M059J (cell line): Measurements from ENCODE around the gene ESPNL. TPM values are rescaled to one million over a fixed set of nuclear protein-coding genes. Genes with fewer than 3 reads are reported as not detected.
A peak's percentile ranks its signal among the peaks of the same experiment; 100 is the strongest.
"Not testable (repeated sequence)": the region's sequence is repeated elsewhere in the genome, so short reads cannot be mapped to it uniquely, and the experiment has no call there.

Experiments used
- DNase-seq: peaks from one replicate; pipeline ENCODE4 v3.0.0-alpha.2; 2012; ENCODE audit warnings: low read depth
- total RNA-seq: library from RNA; depleted of rRNA; stranded (reverse); fragments of >200 nt; shearing (Covaris generic); gene quantifications from 2 replicates; pipeline ENCODE4 v1.2.3, GENCODE V29; 2014

The ESPNL gene
- total RNA-seq, 1 experiment from 2014 or later: not detected

DNA sequence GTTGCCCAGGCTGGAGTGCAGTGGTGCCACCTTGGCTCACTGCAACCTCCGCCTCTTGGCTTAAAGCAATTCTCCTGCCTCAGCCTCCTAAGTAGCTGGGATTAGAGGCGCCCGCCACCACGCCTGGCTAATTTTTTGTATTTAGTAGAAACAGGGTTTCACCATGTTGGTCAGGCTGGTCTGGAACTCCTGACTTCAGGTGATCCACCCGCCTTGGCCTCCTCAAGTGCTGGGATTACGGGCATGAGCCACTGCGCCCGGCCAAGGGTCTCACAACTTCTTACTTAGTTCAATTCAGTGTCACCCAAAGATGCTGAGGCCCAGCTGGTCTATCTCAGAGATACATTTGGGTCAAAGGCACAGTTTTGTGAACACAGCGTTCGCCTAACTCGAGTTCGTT is 15.6 kb downstream of the ESPNL start:
- DNase-seq: not testable (repeated sequence)

DNA sequence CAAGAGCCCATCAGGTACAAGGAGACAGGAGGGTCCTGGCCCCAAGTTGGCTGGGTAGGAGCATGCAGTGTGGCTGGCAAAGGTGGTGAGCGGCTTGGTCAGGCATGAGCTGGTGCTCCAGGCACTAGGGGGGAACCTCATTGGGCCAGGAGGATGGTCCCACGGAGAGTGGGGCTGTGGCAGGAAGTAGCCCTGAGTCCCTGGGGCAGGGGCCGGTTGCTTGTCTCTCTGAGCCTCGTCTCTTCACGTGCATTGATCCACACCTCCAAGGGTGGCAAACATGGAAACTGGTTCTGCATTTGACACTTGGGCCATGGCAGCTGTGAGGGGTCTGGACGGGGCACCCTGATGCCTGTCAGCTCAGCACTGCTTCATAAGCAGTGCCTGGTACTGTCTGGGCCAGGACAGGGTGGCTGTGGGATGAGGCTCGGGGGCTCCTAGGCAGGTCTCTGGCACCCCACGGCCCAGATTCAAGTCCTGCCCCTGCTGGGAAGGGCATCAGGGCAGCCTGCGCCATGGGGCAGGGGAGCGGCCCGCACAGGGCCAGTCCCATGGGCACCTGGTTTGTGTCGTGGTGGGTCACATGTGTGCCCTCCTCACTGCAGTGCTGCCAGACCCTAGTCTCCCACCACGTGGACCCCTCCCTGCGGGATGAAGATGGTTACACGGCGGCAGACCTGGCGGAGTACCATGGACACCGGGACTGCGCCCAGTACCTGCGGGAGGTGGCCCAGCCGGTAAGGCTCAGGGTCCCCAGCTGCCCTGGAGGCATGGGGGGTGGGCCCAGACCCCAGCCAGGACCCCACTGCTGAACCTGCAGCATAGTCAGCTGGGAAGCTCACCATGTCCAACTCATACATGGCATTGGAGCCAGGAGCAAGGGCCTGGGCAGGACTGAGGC is 16.4 kb downstream of the ESPNL start:
- DNase-seq: no peak

DNA sequence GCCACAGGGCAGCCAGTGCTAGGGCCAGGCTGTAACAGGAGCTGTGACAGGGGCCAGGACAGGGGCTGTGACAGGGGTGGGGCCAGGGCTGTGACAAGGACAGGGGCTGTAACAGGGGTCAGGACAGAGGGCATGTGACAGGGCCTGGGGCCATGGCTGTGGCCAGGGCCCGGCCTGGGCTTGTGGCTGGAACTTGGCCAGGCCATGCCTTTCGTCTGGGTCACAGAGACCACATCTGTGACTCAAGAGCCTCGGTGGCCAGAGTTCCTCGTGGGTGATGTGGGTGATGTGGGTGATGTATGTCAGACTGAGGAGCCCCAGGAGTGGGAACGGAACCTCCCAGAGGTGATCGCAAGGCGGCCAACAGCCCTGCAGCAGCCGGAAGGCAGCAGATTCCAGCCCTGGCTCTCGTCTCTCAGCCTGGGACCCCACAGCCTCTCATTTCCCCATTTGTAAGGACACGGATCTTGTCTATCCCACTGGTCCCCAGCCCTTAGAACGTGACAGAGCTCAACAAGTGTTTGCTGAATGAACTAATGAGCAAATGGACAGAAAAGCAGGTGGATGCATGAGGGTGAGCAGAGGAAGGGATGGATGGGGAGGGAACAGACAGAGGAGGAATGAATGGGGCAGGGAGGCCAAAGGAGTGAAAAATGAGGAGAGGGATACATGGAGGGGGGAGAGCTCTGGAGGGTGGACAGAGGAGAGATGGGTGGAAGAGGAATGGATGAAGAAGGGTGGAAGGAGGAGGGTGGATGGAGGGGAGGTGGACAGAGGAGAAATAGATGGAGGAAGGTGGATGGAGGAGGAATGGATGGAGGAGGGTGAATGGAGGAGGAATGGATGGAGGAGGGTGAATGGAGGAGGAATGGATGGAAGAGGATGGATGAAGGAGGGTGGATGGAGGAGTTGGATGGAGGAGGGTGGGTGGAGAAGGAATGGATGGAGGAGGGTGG is 17.3 kb downstream of the ESPNL start:
- DNase-seq: peak; percentile 73

DNA sequence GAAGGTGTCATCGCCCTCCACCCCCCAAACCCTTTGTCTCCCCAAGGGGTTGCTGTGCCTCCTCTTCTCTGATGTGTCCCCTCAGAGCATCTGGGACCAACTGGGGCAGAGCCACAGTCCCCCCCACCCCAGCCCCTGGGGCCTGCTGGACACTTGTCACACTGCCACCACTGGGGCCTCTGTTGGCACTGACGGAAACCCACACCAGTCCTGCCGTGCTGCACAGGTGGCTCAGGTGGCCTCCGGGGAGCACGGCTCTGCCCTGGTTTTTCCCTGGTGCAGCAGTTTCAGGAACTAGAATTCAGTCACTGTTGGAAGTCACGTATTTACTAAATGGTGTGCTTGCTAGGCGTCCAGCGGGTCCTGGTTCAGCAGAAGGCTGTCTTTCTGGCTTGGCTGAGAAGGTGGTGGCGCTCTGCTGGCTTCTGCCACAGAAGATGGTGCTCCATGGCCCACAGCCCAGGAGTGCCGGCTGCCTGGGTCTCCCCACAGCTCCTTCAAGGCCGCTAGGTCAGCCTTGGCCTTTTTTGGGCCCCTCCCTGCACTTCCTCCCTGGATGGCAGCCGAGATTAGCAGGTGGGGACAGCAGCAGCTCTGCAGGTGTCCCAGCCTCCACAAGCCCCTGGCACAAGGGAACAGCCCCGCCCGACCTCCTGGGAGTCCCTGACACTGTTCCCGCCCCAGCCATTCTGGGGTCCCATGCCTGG is 19.8 kb downstream of the ESPNL start:
- DNase-seq: no peak

DNA sequence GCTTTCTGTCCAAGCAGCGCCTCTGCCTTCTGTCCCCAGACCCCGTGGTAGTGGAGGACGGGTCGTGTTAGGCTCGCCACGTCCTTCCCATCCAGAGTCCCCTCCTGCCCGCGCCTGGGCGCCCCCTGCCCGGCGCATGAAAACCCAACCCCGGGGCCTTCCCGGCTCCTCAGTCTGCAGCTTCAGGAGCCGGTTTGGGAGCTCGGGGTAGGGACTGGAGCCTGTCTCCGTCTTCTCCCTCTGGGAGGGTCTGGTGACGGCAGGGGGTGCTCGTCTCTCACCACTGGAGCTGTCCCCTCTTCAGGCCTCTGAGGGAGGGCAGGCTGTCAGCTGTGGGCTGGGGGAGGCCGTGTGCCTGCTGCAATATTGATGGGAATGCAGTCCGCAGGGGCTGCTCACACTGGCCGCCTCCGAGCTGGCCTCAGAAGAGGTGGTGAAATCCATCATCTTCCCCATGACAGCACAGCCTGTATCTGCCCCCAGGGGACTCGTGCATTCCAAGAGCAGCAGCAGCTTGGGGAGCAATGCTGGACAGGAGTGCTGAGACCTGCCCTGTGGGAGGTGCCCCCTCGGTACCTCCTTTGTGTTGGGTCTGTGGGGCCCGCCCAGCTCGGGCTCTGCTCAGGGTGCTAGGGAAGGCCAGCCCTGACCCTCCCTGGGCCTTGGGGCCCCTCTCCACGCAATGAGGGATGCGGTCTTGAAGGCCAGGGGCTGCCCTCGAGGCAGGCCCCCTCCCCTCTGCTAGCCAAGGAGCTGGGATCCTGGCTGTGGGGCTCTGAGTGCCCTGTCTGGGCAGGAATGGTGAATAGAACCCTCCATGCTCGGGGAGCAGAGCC is 20.5 kb downstream of the ESPNL start:
- peak; percentile 37 for DNase-seq

DNA sequence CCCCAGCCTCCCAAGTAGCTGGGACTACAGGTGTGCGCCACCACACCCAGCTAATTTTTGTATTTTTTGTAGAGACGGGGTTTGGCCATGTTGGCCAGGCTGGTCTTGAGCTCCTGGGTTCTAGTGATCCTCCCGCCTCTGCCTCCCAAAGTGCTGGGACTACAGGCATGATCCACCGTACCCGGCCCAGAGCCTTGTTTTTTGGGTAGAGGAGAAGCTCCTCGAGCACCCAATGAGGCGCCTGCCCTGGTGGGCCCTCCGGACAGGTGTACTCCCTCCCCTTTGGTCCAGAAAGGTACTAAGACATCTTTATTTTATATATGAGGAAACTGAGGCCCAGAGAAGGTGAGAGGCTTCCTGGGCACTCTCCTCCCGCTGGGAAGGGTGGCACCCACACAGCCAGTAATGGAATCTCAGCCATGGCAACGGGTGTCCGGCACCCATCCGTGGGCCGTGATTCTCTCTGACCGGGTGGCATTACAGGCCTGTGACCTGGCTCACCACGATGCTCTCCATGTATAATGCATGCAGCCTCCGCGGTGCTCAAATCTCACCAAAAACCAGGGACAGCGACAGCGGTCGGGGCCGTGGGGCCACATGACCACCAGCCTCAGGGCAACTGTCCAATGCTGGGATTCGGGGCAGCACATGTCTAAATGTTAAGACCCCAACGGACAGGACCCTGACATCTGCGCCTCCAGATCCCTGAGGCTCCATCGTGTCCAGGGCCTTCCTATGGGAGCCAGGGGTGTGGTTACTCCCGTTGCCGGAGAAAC is 21.6 kb downstream of the ESPNL start:
- no peak for DNase-seq

DNA sequence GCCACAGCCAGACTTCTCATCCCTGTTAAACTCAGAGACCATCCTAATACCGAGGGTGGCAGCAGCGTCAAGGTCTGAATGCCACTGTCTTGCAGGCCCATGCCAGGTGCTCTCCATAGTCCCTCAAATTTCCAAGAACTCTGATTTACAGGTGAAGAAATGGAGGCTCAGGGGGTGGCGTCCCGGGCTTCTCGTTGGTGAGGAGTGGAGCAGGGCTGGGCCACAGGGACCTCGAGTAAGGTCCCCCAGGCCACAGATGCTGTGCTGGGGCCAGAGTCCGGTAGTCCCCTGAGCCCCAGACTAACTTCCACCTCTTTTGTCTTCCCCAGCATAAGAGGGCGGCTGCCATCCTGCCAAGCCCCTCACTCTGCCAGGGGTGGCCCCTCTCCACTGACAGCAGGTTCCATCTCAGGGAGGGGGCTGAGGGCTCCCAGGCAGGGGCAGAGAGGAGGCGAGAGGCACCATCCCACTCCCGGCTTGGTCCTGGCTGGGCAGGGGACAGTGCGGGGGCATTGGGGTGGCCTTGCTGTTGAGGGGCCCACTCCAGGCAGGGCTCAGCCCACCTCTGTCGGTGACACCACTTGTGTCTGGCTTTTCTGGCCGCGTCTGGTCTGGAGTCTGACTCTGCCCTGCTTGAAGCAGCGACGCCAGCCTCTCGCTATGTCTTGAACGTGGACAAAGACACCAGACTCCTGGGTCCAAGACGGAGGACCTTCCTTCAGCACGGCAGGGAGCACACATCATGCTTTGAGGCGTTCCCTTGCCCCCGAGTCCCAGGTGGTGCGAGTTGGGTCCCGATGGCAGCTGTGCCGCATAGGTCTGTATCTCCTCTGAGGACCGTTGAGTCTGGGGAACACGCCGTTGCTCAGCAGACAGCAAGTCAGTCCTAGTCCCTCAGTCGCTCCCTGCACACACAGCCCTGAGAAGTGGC is 22.4 kb downstream of the ESPNL start:
- DNase-seq: no peak

DNA sequence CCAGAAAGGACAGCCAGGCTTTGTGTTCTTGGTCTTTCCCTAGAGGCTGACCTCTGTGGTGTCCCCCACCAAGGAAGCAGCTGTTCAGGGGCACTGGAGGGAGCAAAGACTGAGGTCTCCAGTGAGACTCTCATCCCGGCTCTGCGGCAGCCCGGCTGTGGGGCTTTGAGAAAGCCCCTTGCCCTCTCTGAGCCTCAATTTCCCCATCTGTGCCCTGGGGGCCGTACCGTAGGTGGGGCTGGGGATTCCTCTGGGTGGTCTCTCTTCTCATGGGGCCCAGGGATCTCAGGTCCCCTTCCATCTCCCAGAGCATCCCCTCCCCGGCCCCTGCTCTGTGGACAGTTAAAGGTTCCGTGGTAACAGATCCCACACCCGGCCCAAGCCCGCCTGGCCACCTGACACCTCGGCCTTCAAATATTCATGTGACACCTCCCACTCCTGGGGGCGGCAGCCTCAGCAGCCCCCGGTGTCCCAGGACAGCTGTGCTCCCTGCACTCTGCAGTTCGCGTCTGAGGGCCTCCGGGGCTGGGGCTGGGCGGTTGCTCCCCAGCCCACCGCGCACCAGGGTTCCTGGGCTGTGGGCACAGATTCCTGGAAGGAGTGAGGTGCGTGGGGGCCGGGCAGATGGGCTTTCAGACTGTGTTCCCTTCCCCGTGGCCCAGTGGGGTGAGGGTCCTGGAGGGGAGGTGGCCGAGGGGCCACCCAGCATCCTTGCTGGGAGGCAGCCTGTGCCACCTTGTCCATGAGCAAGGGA is 23.3 kb downstream of the ESPNL start:
- no peak for DNase-seq

DNA sequence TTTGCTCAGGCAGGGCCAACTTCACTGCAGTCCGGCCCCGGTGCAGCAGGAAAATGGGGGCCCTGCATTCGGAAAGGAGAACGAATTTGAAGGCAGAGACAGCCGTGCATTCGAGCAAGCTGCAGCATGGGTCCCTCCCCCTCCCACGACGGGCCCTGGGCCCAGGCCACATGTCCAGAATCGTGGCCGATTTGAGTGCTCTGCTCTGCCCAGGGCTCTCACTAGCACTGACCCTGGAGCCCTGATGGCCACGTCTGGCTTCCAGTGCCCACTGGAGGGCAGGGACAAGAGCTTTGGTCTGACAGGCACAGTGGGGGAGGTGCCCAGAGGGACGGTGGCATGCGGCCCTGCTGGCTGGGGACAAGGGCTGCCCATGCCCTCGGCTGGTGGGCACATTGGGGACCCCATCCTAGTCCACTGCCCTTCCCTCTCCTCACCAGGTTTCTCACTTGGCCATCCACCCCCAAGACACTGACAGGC is 23.9 kb downstream of the ESPNL start:
- DNase-seq: no peak

DNA sequence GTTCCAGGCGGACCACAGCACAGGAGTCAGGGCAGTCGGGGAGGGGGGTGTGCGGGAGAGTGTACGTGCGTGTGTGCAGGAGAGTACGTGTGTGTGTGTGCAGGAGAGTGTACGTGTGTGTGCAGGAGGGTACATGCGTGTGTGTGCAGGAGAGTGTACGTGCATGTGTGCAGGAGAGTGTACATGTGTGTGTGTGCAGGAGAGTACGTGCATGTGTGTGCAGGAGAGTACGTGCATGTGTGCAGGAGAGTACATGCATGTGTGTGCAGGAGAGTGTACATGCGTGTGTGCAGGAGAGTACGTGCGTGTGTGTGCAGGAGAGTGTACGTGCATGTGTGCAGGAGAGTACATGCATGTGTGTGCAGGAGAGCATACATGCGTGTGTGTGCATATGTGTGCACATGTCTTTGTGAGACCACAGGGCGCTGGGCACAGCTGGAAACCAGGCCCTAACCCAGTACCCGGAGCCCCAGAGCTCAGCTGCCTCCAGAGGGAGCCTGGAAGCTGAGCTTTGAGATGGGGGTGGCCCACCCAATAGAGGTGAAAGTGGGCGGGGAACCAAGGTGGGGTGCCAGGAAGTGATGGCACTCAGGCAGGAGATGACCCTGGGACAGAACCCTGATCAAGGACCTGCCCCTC is 24.5 kb downstream of the ESPNL start:
- no peak for DNase-seq

DNA sequence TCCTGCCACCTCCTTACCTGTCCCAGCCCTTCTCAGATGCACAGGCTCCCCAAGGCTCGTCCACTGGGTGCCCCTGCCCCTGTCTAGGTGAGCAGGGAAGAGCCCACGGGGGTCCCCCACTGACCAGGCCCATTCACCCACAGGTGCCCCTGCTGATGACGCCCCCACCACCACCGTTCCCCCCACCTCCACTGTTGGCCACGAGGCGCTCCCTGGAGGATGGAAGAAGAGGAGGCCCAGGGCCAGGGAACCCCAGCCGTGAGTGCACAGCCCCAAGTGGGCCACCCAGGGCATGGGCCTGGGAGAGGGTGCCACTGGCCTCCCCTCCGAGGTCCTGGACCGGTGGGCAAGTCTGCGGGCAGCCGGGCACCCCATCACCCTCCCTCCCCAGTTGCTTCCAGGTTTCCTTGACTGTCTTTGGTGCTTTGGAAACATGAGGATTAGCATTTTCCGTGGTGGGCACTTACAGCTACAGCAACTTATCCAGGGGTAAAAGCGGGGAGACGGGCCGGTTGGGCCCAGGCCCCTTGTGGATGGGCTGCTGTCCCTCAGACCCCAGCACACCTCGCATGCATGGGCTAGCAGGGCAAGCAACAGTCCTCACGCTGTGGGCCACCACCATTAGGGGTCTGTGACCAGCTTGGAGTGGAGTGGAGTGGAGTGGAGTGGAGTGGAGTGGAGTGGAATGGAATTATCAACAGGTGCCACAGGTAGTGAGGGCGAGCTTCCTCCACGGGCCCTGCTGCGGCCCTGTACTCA is 25.2 kb downstream of the ESPNL start:
- DNase-seq: no peak

DNA sequence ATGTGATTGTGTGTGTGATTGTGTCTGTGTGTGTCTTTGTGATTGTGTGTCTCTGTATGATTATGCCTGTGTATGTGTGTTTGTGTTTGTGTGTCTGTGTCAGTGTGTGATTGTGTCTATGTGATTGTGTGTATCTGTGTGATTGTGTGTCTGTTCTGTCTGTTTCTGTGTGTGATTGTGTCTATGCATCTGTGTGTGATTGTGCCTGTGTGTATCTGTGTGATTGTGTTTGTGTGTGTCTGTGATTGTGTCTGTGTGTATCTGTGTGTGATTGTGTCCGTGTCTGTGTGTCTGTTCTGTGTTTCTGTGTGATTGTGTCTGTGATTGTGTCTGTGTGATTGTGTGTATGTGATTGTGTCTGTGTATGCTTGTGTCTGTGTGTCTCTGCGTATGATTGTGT is 26.2 kb downstream of the ESPNL start:
- no peak for DNase-seq

DNA sequence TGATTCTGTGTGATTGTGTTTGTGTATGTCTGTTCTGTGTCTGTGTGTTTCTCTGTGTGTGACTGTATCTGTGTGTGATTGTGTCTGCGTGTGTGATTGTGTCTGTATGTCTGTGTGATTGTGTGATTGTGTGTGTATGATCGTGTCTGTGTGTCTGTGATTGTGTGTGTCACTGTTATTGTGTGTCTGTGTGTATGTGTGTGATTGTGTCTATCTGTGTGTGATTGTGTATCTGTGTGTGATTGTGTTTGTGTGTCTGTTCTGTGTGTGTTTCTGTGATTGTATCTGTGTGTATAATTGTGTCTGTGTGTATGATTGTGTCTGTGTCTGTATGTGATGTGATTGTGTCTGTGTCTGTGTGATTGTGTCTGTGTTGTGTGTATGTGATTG is 26.6 kb downstream of the ESPNL start:
- no peak for DNase-seq

DNA sequence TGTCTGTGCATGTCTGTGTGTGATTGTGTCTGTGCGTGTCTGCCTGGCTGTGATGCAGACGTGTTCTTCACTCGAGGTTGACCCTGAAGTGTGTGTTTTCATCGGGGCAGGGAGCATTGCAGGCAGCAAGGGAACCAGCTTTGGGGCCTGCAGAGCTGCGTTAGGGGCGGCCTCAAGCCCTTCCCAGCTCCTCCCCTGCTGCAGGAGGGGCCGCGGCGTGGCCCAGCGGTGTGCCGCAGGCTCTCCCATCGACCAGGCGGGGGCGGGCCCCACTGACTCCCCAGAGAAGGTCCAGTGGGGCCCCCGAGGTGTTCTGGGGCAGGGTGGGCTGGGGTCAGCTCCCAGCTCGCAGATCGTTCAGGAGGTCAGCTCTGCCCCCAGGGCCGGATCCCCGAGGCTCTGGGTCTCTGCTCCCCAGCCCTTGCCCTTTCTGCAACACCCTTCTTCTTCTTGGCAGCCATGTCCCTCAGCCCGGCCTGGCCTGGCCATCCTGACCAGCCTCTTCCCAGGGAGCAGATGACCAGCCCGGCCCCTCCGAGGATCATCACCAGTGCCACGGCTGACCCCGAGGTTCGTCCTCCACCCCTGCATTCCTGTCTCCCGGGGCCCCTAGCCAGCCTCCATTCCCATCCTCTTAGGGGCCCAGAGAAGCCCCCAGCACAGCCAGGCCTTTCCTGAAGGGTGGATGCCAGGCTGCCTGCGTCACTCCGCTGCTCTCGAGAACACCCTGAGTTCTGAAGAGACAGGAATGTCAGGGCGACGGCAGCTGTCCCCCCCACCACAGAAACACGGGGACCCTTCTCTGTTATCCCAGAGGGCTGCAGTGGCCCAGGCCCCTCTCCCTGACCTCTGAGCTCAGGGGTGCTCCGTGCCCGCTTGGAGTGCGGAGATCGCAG is 27.3 kb downstream of the ESPNL start:
- DNase-seq: no peak

DNA sequence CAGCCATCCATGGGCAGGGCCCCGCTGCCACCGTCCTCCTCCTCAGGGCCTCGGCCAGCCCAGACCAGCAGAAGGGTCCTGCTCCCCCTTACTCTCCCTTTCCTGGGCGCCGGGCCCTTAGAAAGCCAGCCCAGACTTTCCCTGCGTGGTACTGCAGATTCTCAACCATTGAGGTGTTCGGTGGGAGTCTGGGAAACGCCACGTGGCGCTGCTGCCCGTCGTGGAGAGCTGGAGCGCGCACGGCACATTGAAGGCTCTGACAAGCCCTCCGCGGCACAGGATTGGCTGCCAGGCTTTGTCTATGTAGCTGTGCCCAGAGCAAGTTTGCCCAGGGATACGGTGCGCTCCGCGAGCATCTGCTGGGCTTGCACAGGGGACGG is 27.9 kb downstream of the ESPNL start:
- DNase-seq: no peak

DNA sequence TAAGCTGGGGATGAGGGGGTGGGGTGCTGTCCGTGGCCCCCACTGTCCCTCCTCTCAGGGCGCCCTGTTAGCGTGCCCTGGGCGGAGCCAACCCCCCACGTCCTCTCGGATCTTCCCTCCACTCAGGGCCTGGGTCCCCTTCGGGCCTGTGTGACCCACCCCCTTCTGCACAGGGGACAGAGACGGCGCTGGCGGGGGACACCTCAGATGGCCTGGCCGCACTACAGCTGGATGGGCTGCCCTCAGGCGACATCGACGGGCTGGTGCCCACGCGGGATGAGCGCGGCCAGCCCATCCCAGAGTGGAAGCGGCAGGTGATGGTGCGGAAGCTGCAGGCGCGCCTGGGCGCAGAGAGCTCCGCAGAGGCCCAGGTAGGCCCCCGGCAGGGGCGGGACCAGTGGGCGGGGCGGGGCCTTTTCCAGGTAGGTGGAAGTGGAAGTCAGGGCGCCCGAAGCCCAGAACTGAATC is 28.4 kb downstream of the ESPNL start:
- DNase-seq: no peak
